Measurements from ENCODE around the gene STOML1. TPM values are rescaled to one million over a fixed set of nuclear protein-coding genes. Genes with fewer than 3 reads are reported as not detected.
"Not testable (repeated sequence)": the region's sequence is repeated elsewhere in the genome, so short reads cannot be mapped to it uniquely, and the experiment has no call there.

STOML1 gene
- total RNA-seq, 1 donor from 2014 or later, result 22.3 TPM

- not testable (repeated sequence) for DNase-seq
Observed at GRCh38 chr15:73960472-73961070, 31.5 kb downstream of the STOML1 start.

- DNase-seq, result no peak
Observed at GRCh38 chr15:73959801-73960200, 32.3 kb downstream of the STOML1 start.

- peak; percentile 89 for DNase-seq
Observed at GRCh38 chr15:73959012-73959581, 33.0 kb downstream of the STOML1 start.

GRCh38 chr15:73957785-73958184, 34.3 kb downstream of the STOML1 start:
- no peak for DNase-seq

- no peak for DNase-seq
Observed at GRCh38 chr15:73957276-73957675, 34.8 kb downstream of the STOML1 start.

- no peak for DNase-seq
Observed at GRCh38 chr15:73956743-73957135, 35.4 kb downstream of the STOML1 start.

GRCh38 chr15:73955861-73956742, 36.0 kb downstream of the STOML1 start:
- DNase-seq, result no peak

GRCh38 chr15:73955326-73955725, 36.8 kb downstream of the STOML1 start:
- DNase-seq, result no peak

- no peak for DNase-seq
Observed at GRCh38 chr15:73954188-73955145, 37.6 kb downstream of the STOML1 start.

- no peak for DNase-seq
Observed at GRCh38 chr15:73952913-73953750, 39.0 kb downstream of the STOML1 start.

GRCh38 chr15:73952171-73952912, 39.8 kb downstream of the STOML1 start:
- no peak for DNase-seq

GRCh38 chr15:73951601-73952000, 40.5 kb downstream of the STOML1 start:
- no peak for DNase-seq

- DNase-seq, result peak; percentile 95
Observed at GRCh38 chr15:73950831-73951561, 41.1 kb downstream of the STOML1 start.

GRCh38 chr15:73950479-73950830, 41.6 kb downstream of the STOML1 start:
- no peak for DNase-seq

- no peak for DNase-seq
Observed at GRCh38 chr15:73949496-73949895, 42.6 kb downstream of the STOML1 start.

GRCh38 chr15:73948982-73949381, 43.1 kb downstream of the STOML1 start:
- no peak for DNase-seq

GRCh38 chr15:73948396-73948795, 43.7 kb downstream of the STOML1 start:
- DNase-seq, result no peak

GRCh38 chr15:73947651-73948050, 44.4 kb downstream of the STOML1 start:
- DNase-seq, result no peak

GRCh38 chr15:73946795-73947370, 45.2 kb downstream of the STOML1 start:
- DNase-seq, result no peak
